ENCODE measurements around the gene GATAD2B.
"Not testable (repeated sequence)": the region's sequence is repeated elsewhere in the genome, so short reads cannot be mapped to it uniquely, and the experiment has no call there.

The GATAD2B gene

GRCh38 chr1:153899509-153899908, 23.3 kb downstream of the GATAD2B start:
- peaks cover 69% of the 10 kb centered on the region for H4K20me1 ChIP-seq (ENCODE audit: insufficient read depth, low read length, poor library complexity, severe bottlenecking)
- H3K4me1 ChIP-seq (ENCODE audit: insufficient read depth, low read length, poor library complexity, severe bottlenecking): no peaks in the 10 kb centered on the region
- peaks cover 96% of the 10 kb centered on the region for H3K79me2 ChIP-seq (ENCODE audit: insufficient read depth, low read length)
- no peak overlapping the region for H3K9ac ChIP-seq (ENCODE audit: low read depth, low read length, poor library complexity, severe bottlenecking)
- H3K9me3 ChIP-seq (ENCODE audit: insufficient read depth, low read depth, low read length): no peaks in the 10 kb centered on the region
- TF ChIP-seq, protein P1, sequence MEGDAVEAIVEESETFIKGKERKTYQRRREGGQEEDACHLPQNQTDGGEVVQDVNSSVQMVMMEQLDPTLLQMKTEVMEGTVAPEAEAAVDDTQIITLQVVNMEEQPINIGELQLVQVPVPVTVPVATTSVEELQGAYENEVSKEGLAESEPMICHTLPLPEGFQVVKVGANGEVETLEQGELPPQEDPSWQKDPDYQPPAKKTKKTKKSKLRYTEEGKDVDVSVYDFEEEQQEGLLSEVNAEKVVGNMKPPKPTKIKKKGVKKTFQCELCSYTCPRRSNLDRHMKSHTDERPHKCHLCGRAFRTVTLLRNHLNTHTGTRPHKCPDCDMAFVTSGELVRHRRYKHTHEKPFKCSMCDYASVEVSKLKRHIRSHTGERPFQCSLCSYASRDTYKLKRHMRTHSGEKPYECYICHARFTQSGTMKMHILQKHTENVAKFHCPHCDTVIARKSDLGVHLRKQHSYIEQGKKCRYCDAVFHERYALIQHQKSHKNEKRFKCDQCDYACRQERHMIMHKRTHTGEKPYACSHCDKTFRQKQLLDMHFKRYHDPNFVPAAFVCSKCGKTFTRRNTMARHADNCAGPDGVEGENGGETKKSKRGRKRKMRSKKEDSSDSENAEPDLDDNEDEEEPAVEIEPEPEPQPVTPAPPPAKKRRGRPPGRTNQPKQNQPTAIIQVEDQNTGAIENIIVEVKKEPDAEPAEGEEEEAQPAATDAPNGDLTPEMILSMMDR (conservative IDR thresholded peaks at IDR 0.05; ENCODE audit: low read length): no peak
- no peak for TF ChIP-seq EZH2phosphoT487 (IDR thresholded peaks at IDR 0.05; ENCODE audit: borderline replicate concordance)
- H3K4me2 ChIP-seq (ENCODE audit: low read depth, low read length, poor library complexity, severe bottlenecking): no peak overlapping the region
- H2AFZ ChIP-seq (ENCODE audit: low read length): no peak overlapping the region
- H3K27me3 ChIP-seq (ENCODE audit: insufficient read depth, low read length, poor library complexity, severe bottlenecking): no peaks in the 10 kb centered on the region
- H3K9me2 ChIP-seq (replicated peaks; ENCODE audit: low read depth, low read length): no peaks in the 10 kb centered on the region
- no peak overlapping the region for H3K4me3 ChIP-seq (ENCODE audit: low read length, poor library complexity, severe bottlenecking)
- peaks cover 40% of the 10 kb centered on the region for H3K36me3 ChIP-seq (ENCODE audit: insufficient read depth, low read length)
- H3F3A ChIP-seq (ENCODE audit: low read depth): no peaks in the 10 kb centered on the region

- not testable (repeated sequence) for H3K4me2 ChIP-seq (ENCODE audit: low read depth, low read length, poor library complexity, severe bottlenecking); H3K9me2 ChIP-seq (replicated peaks; ENCODE audit: low read depth, low read length); H3K9me3 ChIP-seq (ENCODE audit: insufficient read depth, low read depth, low read length); H3K27me3 ChIP-seq (ENCODE audit: insufficient read depth, low read length, poor library complexity, severe bottlenecking); H3K9ac ChIP-seq (ENCODE audit: low read depth, low read length, poor library complexity, severe bottlenecking); H3F3A ChIP-seq (ENCODE audit: low read depth); H3K4me3 ChIP-seq (ENCODE audit: low read length, poor library complexity, severe bottlenecking); H2AFZ ChIP-seq (ENCODE audit: low read length); H3K4me1 ChIP-seq (ENCODE audit: insufficient read depth, low read length, poor library complexity, severe bottlenecking)
- Histone ChIP-seq H3K36me3 (ENCODE audit: insufficient read depth, low read length) (peaks cover 56% of the 10 kb centered on the region), H3K79me2 (ENCODE audit: insufficient read depth, low read length) (peaks cover 97% of the 10 kb centered on the region), H4K20me1 (ENCODE audit: insufficient read depth, low read length, poor library complexity, severe bottlenecking) (peaks cover 41% of the 10 kb centered on the region)
Measured at GRCh38 chr1:153895866-153896265, 26.9 kb downstream of the GATAD2B start.

DNA sequence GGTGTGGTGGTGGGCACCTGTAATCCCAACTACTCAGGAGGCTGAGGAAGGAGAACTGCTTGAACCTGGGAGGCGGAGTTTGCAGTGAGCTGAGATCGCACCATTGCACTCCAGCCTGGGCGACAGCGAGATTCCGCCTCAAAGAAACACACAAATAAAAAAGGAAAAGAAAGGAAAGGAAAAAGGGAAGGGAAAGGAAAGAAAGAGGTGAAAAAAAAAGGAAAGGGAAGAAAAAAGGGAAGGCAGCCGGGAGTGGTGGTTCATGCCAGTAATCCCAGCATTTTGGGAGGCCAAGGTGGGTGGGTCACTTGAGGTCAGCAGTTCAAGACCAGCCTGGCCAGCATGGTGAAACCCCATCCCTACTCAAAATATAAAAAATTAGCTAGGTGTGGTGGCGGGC, 31.7 kb downstream of the GATAD2B start:
- not testable (repeated sequence) for H3K4me2 ChIP-seq (ENCODE audit: low read depth, low read length, poor library complexity, severe bottlenecking); H3K9ac ChIP-seq (ENCODE audit: low read depth, low read length, poor library complexity, severe bottlenecking); H2AFZ ChIP-seq (ENCODE audit: low read length); H3K9me2 ChIP-seq (replicated peaks; ENCODE audit: low read depth, low read length); H3F3A ChIP-seq (ENCODE audit: low read depth); H3K9me3 ChIP-seq (ENCODE audit: insufficient read depth, low read depth, low read length); H3K4me3 ChIP-seq (ENCODE audit: low read length, poor library complexity, severe bottlenecking); H3K4me1 ChIP-seq (ENCODE audit: insufficient read depth, low read length, poor library complexity, severe bottlenecking); H3K27me3 ChIP-seq (ENCODE audit: insufficient read depth, low read length, poor library complexity, severe bottlenecking)
- peaks cover 56% of the 10 kb centered on the region; the same call in 1 of the 2 replicates for H3K36me3 ChIP-seq (ENCODE audit: insufficient read depth, low read length)
- H4K20me1 ChIP-seq (ENCODE audit: insufficient read depth, low read length, poor library complexity, severe bottlenecking): peaks cover 46% of the 10 kb centered on the region
- H3K79me2 ChIP-seq (ENCODE audit: insufficient read depth, low read length): peaks cover 97% of the 10 kb centered on the region

DNA sequence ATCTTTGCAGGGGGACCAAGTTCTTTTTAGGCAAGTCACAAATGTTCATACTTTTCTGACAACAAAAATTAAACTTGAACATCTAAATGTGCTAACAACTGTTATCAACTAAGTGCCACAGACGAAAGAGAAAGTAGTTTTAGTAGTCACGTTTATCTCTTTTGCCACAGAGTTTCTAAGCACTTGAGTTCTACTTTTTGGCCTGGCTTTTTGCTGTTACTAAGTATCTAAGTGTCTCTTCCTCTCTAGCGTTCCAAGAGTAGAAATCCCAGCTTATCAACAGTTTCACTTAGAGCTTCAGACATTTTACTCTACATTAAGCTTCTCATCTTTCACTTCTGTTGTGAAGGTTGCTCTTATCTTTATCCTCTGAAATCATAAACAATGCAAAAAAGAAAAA, 34.2 kb downstream of the GATAD2B start:
- Histone ChIP-seq H3K27me3 (ENCODE audit: insufficient read depth, low read length, poor library complexity, severe bottlenecking) (no peaks in the 10 kb centered on the region), H3K79me2 (ENCODE audit: insufficient read depth, low read length) (peaks cover 96% of the 10 kb centered on the region), H3K36me3 (ENCODE audit: insufficient read depth, low read length) (peaks cover 50% of the 10 kb centered on the region; the same call in 1 of the 2 replicates), H2AFZ (ENCODE audit: low read length) (no peak overlapping the region), H3K9me2 (replicated peaks; ENCODE audit: low read depth, low read length) (no peaks in the 10 kb centered on the region), H4K20me1 (ENCODE audit: insufficient read depth, low read length, poor library complexity, severe bottlenecking) (peaks cover 48% of the 10 kb centered on the region), H3K9ac (ENCODE audit: low read depth, low read length, poor library complexity, severe bottlenecking) (no peak overlapping the region), H3K4me2 (ENCODE audit: low read depth, low read length, poor library complexity, severe bottlenecking) (no peak overlapping the region), H3F3A (ENCODE audit: low read depth) (no peaks in the 10 kb centered on the region), H3K9me3 (ENCODE audit: insufficient read depth, low read depth, low read length) (no peaks in the 10 kb centered on the region), H3K4me3 (ENCODE audit: low read length, poor library complexity, severe bottlenecking) (no peak overlapping the region), H3K4me1 (ENCODE audit: insufficient read depth, low read length, poor library complexity, severe bottlenecking) (no peaks in the 10 kb centered on the region)
- TF ChIP-seq, protein P1 (conservative IDR thresholded peaks at IDR 0.05; ENCODE audit: low read length): no peak
- TF ChIP-seq EZH2phosphoT487 (IDR thresholded peaks at IDR 0.05; ENCODE audit: borderline replicate concordance): no peak

Measured in Loucy (cell line).